Measurements from ENCODE around the gene SH3BP4.

SH3BP4 gene

GRCh38 chr2:235046589-235046988 lies 94.8 kb downstream of the SH3BP4 start:
- no peak for TF ChIP-seq CTCF (IDR thresholded peaks at IDR 0.05; ENCODE audit: low read depth, low read length)
- no peak for DNase-seq (ENCODE audit: extremely low read depth, low read depth)

DNA sequence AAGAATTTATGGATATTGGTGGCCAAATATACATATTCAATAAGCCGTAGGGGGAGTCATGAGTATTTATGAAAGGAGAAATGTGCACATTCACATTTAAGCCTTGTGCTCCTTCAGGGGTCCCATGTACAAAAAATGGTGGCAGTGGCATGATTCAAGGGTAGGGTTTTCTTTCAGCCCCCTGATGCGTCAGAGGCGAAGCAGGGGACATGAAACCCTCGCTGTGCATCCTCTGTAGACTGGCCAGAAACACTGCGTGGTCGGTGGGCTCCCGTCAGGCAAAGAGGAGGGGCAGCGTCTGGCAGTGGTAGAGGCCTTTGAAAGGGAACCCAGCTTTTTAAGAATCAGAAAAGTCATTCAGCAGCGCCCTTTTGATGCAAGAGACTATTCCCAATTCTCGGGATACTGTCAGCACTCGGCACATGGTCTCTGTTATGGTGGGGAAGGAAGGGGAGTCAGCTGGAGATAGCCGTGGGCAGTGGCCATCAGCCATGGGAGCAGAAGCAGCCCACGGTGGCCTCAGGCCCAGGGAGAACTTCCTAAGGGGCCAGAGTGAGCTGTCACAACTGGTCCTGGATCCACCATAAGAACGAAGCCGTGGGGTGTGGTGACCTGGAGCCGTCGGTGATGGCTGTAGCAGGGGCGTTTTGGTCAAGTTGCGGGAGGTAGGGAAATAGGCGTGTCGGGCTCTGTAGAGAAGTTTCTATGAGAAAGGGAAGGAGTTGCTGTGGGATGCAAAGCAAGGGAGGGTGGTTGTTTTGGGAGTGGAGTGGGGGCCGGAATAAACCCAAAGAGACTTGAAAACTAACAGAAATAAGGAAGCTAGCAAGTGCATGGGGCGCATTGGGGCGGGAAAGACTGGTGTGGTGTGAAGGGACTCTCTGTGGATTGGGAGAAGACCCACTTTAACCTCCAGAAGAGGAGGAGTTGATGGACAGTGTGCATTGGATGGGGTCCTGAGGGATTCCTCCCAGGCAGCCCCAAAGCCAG lies 95.6 kb downstream of the SH3BP4 start:
- TF ChIP-seq CTCF (IDR thresholded peaks at IDR 0.05; ENCODE audit: low read depth, low read length): no peak
- no peak for DNase-seq (ENCODE audit: extremely low read depth, low read depth)

DNA sequence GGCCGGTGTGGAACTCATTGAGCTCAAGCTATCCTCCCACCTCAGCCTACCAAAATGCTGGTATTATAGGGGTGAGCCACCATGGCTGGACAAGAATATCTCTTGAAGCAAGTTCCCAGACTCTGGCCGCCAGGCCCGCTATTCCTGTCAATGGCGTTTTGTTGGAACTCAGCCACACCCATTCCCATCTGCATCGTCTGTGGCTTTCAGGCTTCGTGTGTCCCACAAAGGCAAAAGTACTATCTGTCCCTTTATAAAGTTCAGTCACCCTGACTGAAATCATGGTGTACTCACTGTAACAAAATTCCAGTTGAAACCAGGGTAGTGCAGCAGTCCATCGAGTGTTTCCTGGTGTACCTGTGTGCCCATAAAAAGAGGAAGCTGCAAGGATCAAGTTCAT lies 96.7 kb downstream of the SH3BP4 start:
- DNase-seq (ENCODE audit: extremely low read depth, low read depth): no peak
- TF ChIP-seq CTCF (IDR thresholded peaks at IDR 0.05; ENCODE audit: low read depth, low read length): no peak

DNA sequence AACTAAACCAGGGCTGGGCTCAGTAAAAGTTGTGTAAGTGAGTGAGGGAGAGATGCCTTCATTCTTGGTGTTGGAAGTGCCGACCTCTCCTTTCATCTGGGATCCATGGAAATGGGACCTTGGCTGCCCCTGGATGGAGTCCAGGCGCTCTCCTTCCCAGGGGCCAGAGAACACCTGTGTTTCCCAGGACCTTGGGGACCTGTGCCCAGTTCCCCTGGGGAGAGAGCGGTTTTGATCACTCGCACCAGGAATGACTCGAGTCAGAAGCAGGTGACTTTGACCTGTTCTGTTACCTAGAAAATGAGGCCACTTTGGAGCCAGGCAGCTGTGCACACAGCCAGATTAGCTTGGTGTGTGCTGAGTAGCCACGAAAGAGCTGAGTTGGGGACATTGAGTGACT lies 97.3 kb downstream of the SH3BP4 start:
- DNase-seq (ENCODE audit: extremely low read depth, low read depth): no peak
- TF ChIP-seq CTCF (IDR thresholded peaks at IDR 0.05; ENCODE audit: low read depth, low read length): no peak

- no peak for TF ChIP-seq CTCF (IDR thresholded peaks at IDR 0.05; ENCODE audit: low read depth, low read length)
Observed at GRCh38 chr2:235049719-235050118, 97.9 kb downstream of the SH3BP4 start.

GRCh38 chr2:235050980-235051351 lies 99.1 kb downstream of the SH3BP4 start:
- peak; percentile 82 for DNase-seq (ENCODE audit: extremely low read depth, low read depth)
- peak; percentile 9 for TF ChIP-seq CTCF (IDR thresholded peaks at IDR 0.05; ENCODE audit: low read depth, low read length)

More at GRCh38 chr2:235049719-235050118, 97.9 kb downstream of the SH3BP4 start:
- DNase-seq (ENCODE audit: extremely low read depth, low read depth): no peak

GRCh38 chr2:235051436-235052260 lies 99.8 kb downstream of the SH3BP4 start:
- no peak for TF ChIP-seq CTCF (IDR thresholded peaks at IDR 0.05; ENCODE audit: low read depth, low read length)
- no peak for DNase-seq (ENCODE audit: extremely low read depth, low read depth)
